Progenitor cell of endocrine pancreas (in vitro differentiated cells): ENCODE data around the gene KRTAP10-9. TPM values are rescaled to one million over a fixed set of nuclear protein-coding genes. Genes with fewer than 3 reads are reported as not detected.

Experiments
- DNase-seq: peaks from one replicate; pipeline ENCODE4 v3.0.0; 2021; ENCODE audit warnings: low spot score; ENCODE audit not compliant: unreplicated experiment
- H3K27ac Mint-ChIP-seq: 2 replicates; pipeline ENCODE4 v1.8.0; 2021; ENCODE audit warnings: mild to moderate bottlenecking, moderate library complexity, mixed read lengths
- H3K27me3 Mint-ChIP-seq: 2 replicates; pipeline ENCODE4 v1.8.0; 2021; ENCODE audit warnings: mixed read lengths
- H3K36me3 Mint-ChIP-seq: 2 replicates; pipeline ENCODE4 v1.8.0; 2022; ENCODE audit warnings: mixed read lengths; ENCODE audit not compliant: insufficient read depth
- H3K4me1 Mint-ChIP-seq: 2 replicates; pipeline ENCODE4 v1.8.0; 2021; ENCODE audit warnings: low read depth, mixed read lengths
- H3K4me3 Mint-ChIP-seq: 2 replicates; pipeline ENCODE4 v1.8.0; 2021; ENCODE audit warnings: low read depth, mild to moderate bottlenecking, moderate library complexity, mixed read lengths
- H3K9me3 Mint-ChIP-seq: 2 replicates; pipeline ENCODE4 v1.8.0; 2021; ENCODE audit warnings: low read depth, mixed read lengths
- CTCF ChIP-seq: fragments of 200-600 bp; sonication (generic); IDR thresholded peaks from one replicate; pipeline ENCODE4 v1.5.0; 2021; ENCODE audit warnings: antibody characterized with exemption, mild to moderate bottlenecking; ENCODE audit not compliant: unreplicated experiment
- total RNA-seq: library from RNA; stranded (reverse); gene quantifications from 2 replicates; pipeline ENCODE4 v1.2.1, GENCODE V29; 2021

Gene KRTAP10-9
- total RNA-seq, 1 donor from 2014 or later, result not detected

GRCh38 chr21:44670642-44671432 lies 43.9 kb downstream of the KRTAP10-9 start:
- H3K36me3 Mint-ChIP-seq, result peaks cover 1% of the 10 kb centered on the region
- peaks cover 30% of the 10 kb centered on the region for H3K9me3 Mint-ChIP-seq
- H3K27ac Mint-ChIP-seq, result no peak overlapping the region
- no peak overlapping the region for H3K4me3 Mint-ChIP-seq
- no peak for TF ChIP-seq CTCF
- DNase-seq, result no peak
- peaks cover 8% of the 10 kb centered on the region for H3K27me3 Mint-ChIP-seq
- no peaks in the 10 kb centered on the region for H3K4me1 Mint-ChIP-seq

GRCh38 chr21:44671911-44672310 lies 45.0 kb downstream of the KRTAP10-9 start:
- peaks cover 13% of the 10 kb centered on the region for H3K27me3 Mint-ChIP-seq
- peaks cover 1% of the 10 kb centered on the region for H3K36me3 Mint-ChIP-seq
- peaks cover 30% of the 10 kb centered on the region for H3K9me3 Mint-ChIP-seq
- DNase-seq, result no peak
- no peak overlapping the region for H3K27ac Mint-ChIP-seq
- H3K4me1 Mint-ChIP-seq, result no peaks in the 10 kb centered on the region
- no peak for TF ChIP-seq CTCF
- no peak overlapping the region for H3K4me3 Mint-ChIP-seq

GRCh38 chr21:44677881-44678280 lies 51.0 kb downstream of the KRTAP10-9 start:
- peaks cover under 1% of the 10 kb centered on the region for H3K36me3 Mint-ChIP-seq
- no peak for TF ChIP-seq CTCF
- H3K27me3 Mint-ChIP-seq, result peaks cover 37% of the 10 kb centered on the region
- no peak overlapping the region for H3K27ac Mint-ChIP-seq
- peaks cover 10% of the 10 kb centered on the region for H3K9me3 Mint-ChIP-seq
- H3K4me1 Mint-ChIP-seq, result no peaks in the 10 kb centered on the region
- H3K4me3 Mint-ChIP-seq, result no peak overlapping the region
- DNase-seq, result no peak

Other genes starting within 250 kb of the KRTAP10-9 start
- 5.1 and 5.7 TPM in 2 replicates for gene LRRC3, start 171.6 kb upstream of the KRTAP10-9 start, total RNA-seq
- gene KRTAP10-1, start 86.9 kb upstream of the KRTAP10-9 start, total RNA-seq, result not detected in 2 replicates
- gene KRTAP10-2, start 75.6 kb upstream of the KRTAP10-9 start, total RNA-seq, result not detected in 2 replicates
- gene KRTAP10-3, start 68.3 kb upstream of the KRTAP10-9 start, total RNA-seq, result not detected in 2 replicates
- gene KRTAP10-4, start 53.4 kb upstream of the KRTAP10-9 start, total RNA-seq, result not detected in 2 replicates
- not detected in 2 replicates for gene KRTAP10-5, start 46.5 kb upstream of the KRTAP10-9 start, total RNA-seq
- gene KRTAP10-6, start 34.6 kb upstream of the KRTAP10-9 start, total RNA-seq, result not detected in 2 replicates
- not detected in 2 replicates for gene KRTAP10-7, start 26.5 kb upstream of the KRTAP10-9 start, total RNA-seq
- not detected in 2 replicates for gene KRTAP10-8, start 15.0 kb upstream of the KRTAP10-9 start, total RNA-seq
- gene KRTAP10-10, start 10.3 kb downstream of the KRTAP10-9 start, total RNA-seq, result not detected in 2 replicates
- gene KRTAP10-11, start 19.3 kb downstream of the KRTAP10-9 start, total RNA-seq, result not detected in 2 replicates
- gene KRTAP12-4, start 27.6 kb downstream of the KRTAP10-9 start, total RNA-seq, result not detected in 2 replicates
- gene KRTAP12-3, start 30.8 kb downstream of the KRTAP10-9 start, total RNA-seq, result not detected in 2 replicates
- gene KRTAP12-2, start 39.8 kb downstream of the KRTAP10-9 start, total RNA-seq, result not detected in 2 replicates
- gene KRTAP12-1, start 55.1 kb downstream of the KRTAP10-9 start, total RNA-seq, result not detected in 2 replicates
- not detected in 2 replicates for gene KRTAP10-12, start 70.1 kb downstream of the KRTAP10-9 start, total RNA-seq
- gene TSPEAR, start 84.5 kb downstream of the KRTAP10-9 start, total RNA-seq, result not detected in 2 replicates
- gene UBE2G2, start 174.7 kb downstream of the KRTAP10-9 start, total RNA-seq, result 78.7 and 85.2 TPM in 2 replicates
- 65.0 and 73.5 TPM in 2 replicates for gene SUMO3, start 191.0 kb downstream of the KRTAP10-9 start, total RNA-seq
- 221 and 226 TPM in 2 replicates for gene PTTG1IP, start 246.6 kb downstream of the KRTAP10-9 start, total RNA-seq